ENCODE results near the gene PIK3CB.

PIK3CB gene

GRCh38 chr3:138834596-138835396 lies at the start of gene PIK3CB:
Gene PIK3CB, minus strand, starts transcription at chr3:138834928. Its CDS starts 75,585 bp downstream, at chr3:138759343.
- in situ Hi-C loops (cut with HindIII; ENCODE audit: low sequenced_read_pairs) = no loop called here

DNA sequence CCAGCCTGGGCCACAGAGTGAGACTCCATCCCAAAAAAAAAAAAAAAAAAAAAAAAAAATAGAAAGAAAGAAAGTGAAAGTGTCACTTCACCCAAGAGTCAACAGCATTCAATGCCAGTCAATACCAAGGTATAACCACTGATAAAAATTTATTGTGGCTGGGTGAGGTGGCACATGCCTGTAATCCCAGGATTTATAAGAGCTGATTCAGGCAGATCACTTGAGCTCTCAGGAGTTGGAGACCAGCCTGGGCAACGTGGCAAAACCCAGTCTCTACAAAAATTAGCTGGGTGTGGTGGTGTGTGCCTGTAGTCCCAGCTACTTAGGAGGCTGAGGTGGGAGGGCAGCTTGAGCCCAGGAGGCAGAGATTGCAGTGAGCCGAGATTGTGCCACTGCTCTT lies 46.5 kb upstream of the PIK3CB start:
- in situ Hi-C loops (cut with HindIII; ENCODE audit: low sequenced_read_pairs) = no loop called here

DNA sequence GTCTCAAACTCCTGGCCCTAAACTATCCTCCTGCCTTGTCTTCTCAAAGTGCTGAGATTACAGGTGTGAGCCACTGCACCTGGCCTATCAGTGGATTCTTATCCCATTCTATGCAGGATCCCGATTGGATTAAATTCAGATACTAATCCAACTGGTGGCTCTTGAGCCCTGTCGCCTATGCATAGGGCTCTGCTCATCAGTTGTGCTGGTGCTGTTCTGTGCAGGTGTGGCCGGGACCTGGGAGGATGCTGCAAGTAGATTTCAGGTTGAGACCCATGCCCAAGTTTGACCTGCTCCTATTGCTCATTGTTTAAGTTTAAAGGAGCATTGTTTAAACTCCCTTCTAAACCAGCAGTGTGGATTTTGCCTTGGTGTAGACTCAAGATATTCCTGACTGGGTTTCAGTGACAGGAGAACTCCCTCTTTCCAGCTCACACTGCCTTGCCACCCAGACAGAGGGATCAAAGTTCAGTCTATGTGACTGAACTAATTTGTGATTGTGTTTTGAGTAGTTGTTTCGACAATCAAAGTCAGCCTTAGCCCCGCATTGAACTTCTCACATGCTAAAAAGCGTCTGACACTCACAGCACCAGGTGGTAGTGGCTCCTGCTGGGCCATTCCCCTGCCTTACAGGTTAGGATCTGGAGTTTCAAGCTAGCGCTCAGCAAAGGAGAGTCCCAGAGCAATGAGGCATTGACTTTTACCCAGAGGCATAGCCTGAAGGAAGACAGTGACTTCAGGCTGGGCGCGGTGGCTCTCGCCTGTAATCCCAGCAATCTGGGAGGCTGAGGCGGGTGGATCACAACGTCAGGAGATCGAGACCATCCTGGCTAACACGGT lies 45.0 kb upstream of the PIK3CB start:
- in situ Hi-C loops (cut with HindIII; ENCODE audit: low sequenced_read_pairs) = no loop called here

DNA sequence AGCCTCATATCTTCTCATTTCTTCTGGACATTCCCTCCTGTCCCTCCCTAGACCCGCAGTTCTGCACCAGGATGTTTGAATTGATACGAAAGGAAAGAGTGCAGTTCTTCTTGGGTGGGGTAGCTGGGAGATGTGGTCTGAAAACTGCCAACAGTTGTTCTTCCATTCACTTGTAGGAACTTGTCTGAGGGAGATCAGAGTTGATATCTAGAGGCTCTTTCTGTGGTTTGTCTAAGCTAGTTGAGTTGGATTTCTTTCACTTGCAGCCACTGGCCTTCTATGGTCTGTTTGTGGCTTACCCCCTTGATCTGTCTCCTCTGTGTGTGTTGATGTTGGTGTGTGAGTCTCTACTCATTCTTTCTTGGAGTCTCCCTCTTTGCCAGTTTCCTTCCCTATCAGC lies 42.5 kb upstream of the PIK3CB start:
- in situ Hi-C loops (cut with HindIII; ENCODE audit: low sequenced_read_pairs) = no loop called here

- in situ Hi-C loops (cut with HindIII; ENCODE audit: low sequenced_read_pairs) = no loop called here
Observed at GRCh38 chr3:138875754-138876664, 41.3 kb upstream of the PIK3CB start.

DNA sequence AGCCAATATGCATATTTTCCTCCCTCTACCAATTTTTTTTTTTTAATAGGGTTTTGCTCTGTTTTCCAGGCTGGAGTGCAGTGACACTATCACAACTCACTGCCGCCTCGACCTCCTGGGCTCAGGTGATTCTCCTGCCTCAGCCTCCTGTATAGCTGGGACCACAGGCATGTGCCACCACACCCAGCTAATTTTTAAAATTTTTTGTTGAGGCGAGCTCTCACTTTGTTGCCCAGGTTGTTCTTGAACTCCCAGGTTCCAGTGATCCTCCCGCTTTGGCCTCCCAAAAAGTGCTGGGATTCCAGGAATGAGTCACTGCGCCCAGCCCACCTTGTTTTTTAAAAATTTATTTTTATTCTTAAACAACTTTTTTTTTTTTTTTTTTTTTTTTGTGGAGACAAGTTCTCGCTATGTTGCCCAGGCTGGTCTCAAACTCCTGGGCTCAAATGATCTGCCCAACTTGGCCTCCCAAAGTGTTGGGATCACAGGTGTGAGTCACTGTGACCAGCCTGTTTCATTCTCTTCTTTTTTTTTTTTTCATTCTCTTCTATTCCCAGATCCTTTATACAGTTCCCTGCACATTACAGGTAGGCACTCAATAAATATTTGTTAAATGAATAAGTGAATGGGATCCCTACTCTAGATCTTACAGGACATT lies 40.5 kb upstream of the PIK3CB start:
- in situ Hi-C loops (cut with HindIII; ENCODE audit: low sequenced_read_pairs) = no loop called here

- in situ Hi-C loops (cut with HindIII; ENCODE audit: low sequenced_read_pairs) = no loop called here
Observed at GRCh38 chr3:138873471-138874278, 38.9 kb upstream of the PIK3CB start.

- in situ Hi-C loops (cut with HindIII; ENCODE audit: low sequenced_read_pairs) = no loop called here
Observed at GRCh38 chr3:138872632-138873031, 37.9 kb upstream of the PIK3CB start.

- in situ Hi-C loops (cut with HindIII; ENCODE audit: low sequenced_read_pairs) = no loop called here
Observed at GRCh38 chr3:138867996-138868395, 33.3 kb upstream of the PIK3CB start.

- in situ Hi-C loops (cut with HindIII; ENCODE audit: low sequenced_read_pairs) = no loop called here
Observed at GRCh38 chr3:138863776-138864113, 29.0 kb upstream of the PIK3CB start.

- in situ Hi-C loops (cut with HindIII; ENCODE audit: low sequenced_read_pairs) = no loop called here
Observed at GRCh38 chr3:138862924-138863775, 28.4 kb upstream of the PIK3CB start.

GRCh38 chr3:138862531-138862923 lies 27.8 kb upstream of the PIK3CB start:
- in situ Hi-C loops (cut with HindIII; ENCODE audit: low sequenced_read_pairs) = no loop called here

DNA sequence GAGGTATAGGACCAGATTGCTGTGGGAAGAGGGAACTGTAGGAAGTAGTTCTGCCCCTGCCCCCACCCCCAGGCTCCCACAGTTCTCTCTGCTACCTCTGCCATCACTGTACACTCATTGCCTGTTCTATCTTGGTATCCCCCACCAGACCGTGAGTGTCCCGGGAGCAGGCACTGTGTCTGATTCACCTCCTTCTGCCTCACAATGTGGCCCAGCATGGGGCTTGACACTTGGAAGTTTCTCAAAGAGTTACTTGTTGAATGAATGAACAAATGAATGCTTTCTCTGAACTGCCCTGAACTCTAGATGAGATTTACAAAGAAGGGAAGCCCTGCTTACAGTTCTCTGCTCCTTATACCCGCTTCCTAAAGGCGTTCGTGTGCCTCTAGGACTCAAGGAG lies 27.1 kb upstream of the PIK3CB start:
- in situ Hi-C loops (cut with HindIII; ENCODE audit: low sequenced_read_pairs) = no loop called here

DNA sequence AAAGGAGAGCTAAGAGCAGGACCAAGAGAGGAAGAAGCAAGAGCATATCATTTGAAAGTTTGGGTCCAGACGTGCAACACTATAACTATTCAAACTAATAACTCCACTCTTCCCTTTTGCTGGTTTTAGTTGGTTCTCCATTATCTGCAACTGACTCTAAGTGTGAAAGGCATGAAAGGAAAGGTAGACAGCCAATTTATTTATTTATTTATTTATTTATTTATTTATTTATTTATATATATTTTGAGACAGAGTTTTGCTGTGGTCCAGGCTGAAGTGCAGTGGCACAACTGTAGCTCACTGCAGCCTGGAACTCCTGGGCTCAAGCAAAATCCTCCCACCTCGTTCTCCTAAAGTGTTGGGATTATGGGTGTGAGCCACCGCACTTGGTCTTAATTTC lies 22.1 kb upstream of the PIK3CB start:
- in situ Hi-C loops (cut with HindIII; ENCODE audit: low sequenced_read_pairs) = no loop called here

DNA sequence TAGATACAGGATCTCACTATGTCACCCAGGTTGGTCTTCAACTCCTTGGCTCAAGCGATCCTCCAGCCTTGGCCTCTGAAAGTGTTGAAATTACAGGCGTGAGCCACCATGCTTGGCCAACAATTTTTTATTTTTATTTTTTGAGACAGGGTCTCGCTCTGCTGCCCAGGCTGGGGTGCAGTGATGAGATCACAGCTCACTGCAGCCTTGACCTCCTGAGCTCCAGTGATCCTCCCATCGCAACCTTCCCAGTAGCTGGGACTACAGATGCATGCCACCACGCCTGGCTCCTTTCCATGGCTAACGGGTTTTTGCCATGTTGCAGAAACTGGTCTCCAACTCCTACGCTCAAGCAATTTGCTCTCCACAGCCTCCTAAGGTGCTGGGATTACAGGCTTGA lies 20.2 kb upstream of the PIK3CB start:
- in situ Hi-C loops (cut with HindIII; ENCODE audit: low sequenced_read_pairs) = no loop called here

- in situ Hi-C loops (cut with HindIII; ENCODE audit: low sequenced_read_pairs) = no loop called here
Observed at GRCh38 chr3:138854204-138854603, 19.5 kb upstream of the PIK3CB start.

DNA sequence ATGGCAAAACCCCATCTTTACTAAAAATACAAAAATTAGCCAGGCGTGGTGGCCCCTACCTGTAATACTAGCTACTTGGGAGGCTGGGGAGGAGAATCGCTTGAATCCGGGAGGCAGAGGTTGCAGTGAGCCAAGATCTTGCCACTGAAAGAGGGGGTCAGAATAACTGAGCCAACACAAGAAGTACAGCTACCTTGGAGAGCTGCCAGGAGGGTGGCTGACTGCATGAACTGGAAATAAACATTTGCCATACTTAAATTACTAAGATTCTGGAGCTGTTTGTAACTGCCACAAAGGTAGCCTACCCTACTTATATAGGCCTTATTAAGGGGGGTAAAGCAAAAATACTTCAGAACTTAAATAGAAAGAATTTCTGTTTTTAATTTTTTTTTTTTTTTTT lies 15.4 kb upstream of the PIK3CB start:
- in situ Hi-C loops (cut with HindIII; ENCODE audit: low sequenced_read_pairs) = no loop called here

GRCh38 chr3:138849222-138849940 lies 14.7 kb upstream of the PIK3CB start:
- in situ Hi-C loops (cut with HindIII; ENCODE audit: low sequenced_read_pairs) = no loop called here
